Measurements from ENCODE around the gene MINDY4.

DNA sequence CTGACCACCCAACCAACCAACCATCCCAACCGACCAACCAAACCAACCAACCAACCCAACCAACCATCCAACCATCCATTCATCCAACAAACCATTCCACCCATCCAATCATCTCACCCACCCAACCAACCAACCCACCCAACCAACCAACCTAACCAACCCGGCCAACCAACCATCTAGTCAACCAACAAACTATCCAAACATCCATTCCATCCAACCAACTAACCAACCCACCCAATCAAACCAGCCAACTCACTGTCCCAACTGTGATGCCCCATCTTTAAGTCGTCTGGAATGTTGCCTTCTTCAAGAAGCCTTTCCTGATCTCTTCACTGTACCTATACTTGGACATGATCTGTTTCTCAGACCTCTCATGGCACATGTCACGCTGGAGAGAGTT lies 31.6 kb downstream of the MINDY4 start:
- TF ChIP-seq, protein P1, sequence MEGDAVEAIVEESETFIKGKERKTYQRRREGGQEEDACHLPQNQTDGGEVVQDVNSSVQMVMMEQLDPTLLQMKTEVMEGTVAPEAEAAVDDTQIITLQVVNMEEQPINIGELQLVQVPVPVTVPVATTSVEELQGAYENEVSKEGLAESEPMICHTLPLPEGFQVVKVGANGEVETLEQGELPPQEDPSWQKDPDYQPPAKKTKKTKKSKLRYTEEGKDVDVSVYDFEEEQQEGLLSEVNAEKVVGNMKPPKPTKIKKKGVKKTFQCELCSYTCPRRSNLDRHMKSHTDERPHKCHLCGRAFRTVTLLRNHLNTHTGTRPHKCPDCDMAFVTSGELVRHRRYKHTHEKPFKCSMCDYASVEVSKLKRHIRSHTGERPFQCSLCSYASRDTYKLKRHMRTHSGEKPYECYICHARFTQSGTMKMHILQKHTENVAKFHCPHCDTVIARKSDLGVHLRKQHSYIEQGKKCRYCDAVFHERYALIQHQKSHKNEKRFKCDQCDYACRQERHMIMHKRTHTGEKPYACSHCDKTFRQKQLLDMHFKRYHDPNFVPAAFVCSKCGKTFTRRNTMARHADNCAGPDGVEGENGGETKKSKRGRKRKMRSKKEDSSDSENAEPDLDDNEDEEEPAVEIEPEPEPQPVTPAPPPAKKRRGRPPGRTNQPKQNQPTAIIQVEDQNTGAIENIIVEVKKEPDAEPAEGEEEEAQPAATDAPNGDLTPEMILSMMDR (conservative IDR thresholded peaks at IDR 0.05; ENCODE audit: low read depth, low read length): no peak
- no peak for TF ChIP-seq EZH2phosphoT487 (IDR thresholded peaks at IDR 0.05; ENCODE audit: borderline replicate concordance, low read length)
- no peak for TF ChIP-seq EZH2 (IDR thresholded peaks at IDR 0.05; ENCODE audit: low read length, unreplicated experiment)

Measured in PC-3 (cell line).